ENCODE results near the gene FASLG. TPM values are rescaled to one million over a fixed set of nuclear protein-coding genes. Genes with fewer than 3 reads are reported as not detected.
A peak's percentile ranks its signal among the peaks of the same experiment; 100 is the strongest.

The FASLG gene
- total RNA-seq, 4 donors from 2014 or later: 0.35 to 1.5 TPM; not detected in 2

GRCh38 chr1:172698224-172698623, 39.3 kb downstream of the FASLG start:
- Histone ChIP-seq H3K27ac (peak overlapping the region in 3 of 4 donors; percentile 20 to 72 (median 62)), H3K4me1 (peaks cover 0 to 11% (median 0%) of the 10 kb centered on the region in 4 donors), H3K36me3 (no peaks in the 10 kb centered on the region), H3K27me3 (no peaks in the 10 kb centered on the region), H3K9me3 (no peaks in the 10 kb centered on the region), H3K4me3 (no peak overlapping the region)
- TF ChIP-seq POLR2A (IDR thresholded peaks at IDR 0.05): no peak
- TF ChIP-seq, protein P1, sequence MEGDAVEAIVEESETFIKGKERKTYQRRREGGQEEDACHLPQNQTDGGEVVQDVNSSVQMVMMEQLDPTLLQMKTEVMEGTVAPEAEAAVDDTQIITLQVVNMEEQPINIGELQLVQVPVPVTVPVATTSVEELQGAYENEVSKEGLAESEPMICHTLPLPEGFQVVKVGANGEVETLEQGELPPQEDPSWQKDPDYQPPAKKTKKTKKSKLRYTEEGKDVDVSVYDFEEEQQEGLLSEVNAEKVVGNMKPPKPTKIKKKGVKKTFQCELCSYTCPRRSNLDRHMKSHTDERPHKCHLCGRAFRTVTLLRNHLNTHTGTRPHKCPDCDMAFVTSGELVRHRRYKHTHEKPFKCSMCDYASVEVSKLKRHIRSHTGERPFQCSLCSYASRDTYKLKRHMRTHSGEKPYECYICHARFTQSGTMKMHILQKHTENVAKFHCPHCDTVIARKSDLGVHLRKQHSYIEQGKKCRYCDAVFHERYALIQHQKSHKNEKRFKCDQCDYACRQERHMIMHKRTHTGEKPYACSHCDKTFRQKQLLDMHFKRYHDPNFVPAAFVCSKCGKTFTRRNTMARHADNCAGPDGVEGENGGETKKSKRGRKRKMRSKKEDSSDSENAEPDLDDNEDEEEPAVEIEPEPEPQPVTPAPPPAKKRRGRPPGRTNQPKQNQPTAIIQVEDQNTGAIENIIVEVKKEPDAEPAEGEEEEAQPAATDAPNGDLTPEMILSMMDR (IDR thresholded peaks at IDR 0.05): no peak
- DNase-seq: no peak

DNA sequence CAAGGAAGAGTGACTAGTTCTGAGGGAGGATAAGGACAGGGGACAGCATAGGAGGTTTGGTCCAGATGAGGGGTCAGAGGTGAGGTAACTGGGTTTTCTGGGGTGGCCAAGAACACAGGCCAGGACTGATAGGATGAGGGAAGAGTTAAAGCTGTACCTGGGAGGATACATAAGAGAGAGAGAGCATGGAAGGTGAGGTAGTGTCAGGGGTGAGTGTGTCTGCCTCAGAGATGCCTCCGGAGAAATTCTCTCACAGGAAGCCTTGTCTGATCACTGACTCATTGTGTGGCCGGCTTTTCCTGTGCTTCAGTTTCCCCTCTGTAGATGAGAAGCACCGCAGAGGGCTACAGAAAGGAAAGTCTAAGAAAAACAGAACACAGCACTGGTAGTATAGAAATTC, 40.2 kb downstream of the FASLG start:
- Histone ChIP-seq H3K27me3 (no peaks in the 10 kb centered on the region), H3K9me3 (no peaks in the 10 kb centered on the region), H3K4me3 (no peak overlapping the region), H3K4me1 (peaks cover 0 to 11% (median 0%) of the 10 kb centered on the region in 4 donors), H3K27ac (peak overlapping the region in 3 of 4 donors; percentile 20 to 70 (median 62)), H3K36me3 (no peaks in the 10 kb centered on the region)
- peak in 2 of 3 donors; percentile 60 to 81 for DNase-seq
- TF ChIP-seq, protein P1 (IDR thresholded peaks at IDR 0.05): no peak
- no peak for TF ChIP-seq POLR2A (IDR thresholded peaks at IDR 0.05)

DNA sequence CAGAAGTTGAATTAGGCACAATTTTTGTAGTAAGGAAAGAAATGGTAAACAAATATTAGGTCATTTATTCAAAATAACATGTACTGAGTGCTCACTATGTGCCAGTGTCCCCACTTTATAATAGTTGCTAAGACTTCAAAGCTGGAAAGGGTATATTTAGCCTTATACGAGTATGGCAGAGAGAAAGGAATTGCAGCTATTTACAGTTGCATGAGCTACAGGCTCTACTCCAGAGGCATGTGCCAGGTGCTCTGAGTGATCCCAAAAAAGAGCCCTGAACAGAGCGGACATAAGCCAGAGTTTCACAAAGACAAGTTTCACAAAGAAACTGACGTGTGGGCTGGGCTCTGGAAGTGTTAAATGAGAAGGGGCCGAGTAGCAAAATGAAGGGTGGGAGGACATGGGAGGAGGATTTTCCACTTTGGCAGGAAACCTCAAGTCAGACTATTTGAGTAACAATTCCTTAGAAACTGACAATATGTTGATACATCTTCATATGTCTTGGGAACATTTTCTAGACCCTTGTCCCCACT, 40.9 kb downstream of the FASLG start:
- Histone ChIP-seq H3K4me3 (no peak overlapping the region), H3K27ac (peak overlapping the region in 3 of 4 donors; percentile 23 to 49 (median 39)), H3K9me3 (no peaks in the 10 kb centered on the region), H3K36me3 (no peaks in the 10 kb centered on the region), H3K4me1 (peaks cover 0 to 11% (median 0%) of the 10 kb centered on the region in 4 donors), H3K27me3 (no peaks in the 10 kb centered on the region)
- no peak for DNase-seq
- TF ChIP-seq, protein P1 (IDR thresholded peaks at IDR 0.05): no peak
- no peak for TF ChIP-seq POLR2A (IDR thresholded peaks at IDR 0.05)

DNA sequence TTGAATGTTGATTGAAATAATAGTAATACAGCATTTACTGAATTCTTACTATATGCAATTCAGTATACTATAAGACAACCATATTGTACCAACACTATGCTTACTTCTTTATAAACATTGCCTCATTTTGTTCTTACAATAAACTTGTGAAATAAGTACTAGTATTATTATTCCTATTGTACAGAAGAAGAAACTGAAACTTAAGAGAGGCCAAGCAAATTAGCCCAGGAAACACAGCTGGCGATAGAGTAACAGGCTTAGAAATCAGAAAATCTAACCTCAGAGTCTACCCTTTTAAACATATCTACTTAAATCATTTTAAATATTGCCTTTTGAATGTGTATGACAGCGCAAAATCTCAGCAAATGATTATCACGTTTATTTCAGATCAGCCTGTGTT, 41.7 kb downstream of the FASLG start:
- H3K27ac ChIP-seq: peak overlapping the region in 2 of 4 donors; percentile 13 to 49
- DNase-seq: no peak
- TF ChIP-seq, protein P1 (IDR thresholded peaks at IDR 0.05): no peak
- no peak for TF ChIP-seq POLR2A (IDR thresholded peaks at IDR 0.05)
- H3K36me3 ChIP-seq: no peaks in the 10 kb centered on the region
- H3K9me3 ChIP-seq: no peaks in the 10 kb centered on the region
- H3K4me1 ChIP-seq: peaks cover 0 to 11% (median 0%) of the 10 kb centered on the region in 4 donors
- no peaks in the 10 kb centered on the region for H3K27me3 ChIP-seq
- H3K4me3 ChIP-seq: no peak overlapping the region

- DNase-seq: no peak
- TF ChIP-seq, protein P1 (IDR thresholded peaks at IDR 0.05): no peak
- no peak for TF ChIP-seq POLR2A (IDR thresholded peaks at IDR 0.05)
- Histone ChIP-seq H3K4me1 (peaks cover 0 to 11% (median 0%) of the 10 kb centered on the region in 4 donors), H3K27ac (no peak overlapping the region), H3K27me3 (no peaks in the 10 kb centered on the region), H3K9me3 (no peaks in the 10 kb centered on the region), H3K4me3 (no peak overlapping the region), H3K36me3 (no peaks in the 10 kb centered on the region)
Observed at GRCh38 chr1:172704001-172704400, 45.1 kb downstream of the FASLG start.
